C4-2B (cell line): Measurements from ENCODE around the gene C1QC.
A peak's percentile ranks its signal among the peaks of the same experiment; 100 is the strongest.

Experiments
- ZFX ChIP-seq: fragments of 450-650 bp; IDR thresholded peaks from 2 replicates; pipeline ENCODE4 v1.6.1; 2017
- TF ChIP-seq, protein P1 (sequence below): fragments of 450-650 bp; conservative IDR thresholded peaks from 2 replicates; pipeline ENCODE4 v1.5.1; 2017; ENCODE audit warnings: mild to moderate bottlenecking

DNA sequence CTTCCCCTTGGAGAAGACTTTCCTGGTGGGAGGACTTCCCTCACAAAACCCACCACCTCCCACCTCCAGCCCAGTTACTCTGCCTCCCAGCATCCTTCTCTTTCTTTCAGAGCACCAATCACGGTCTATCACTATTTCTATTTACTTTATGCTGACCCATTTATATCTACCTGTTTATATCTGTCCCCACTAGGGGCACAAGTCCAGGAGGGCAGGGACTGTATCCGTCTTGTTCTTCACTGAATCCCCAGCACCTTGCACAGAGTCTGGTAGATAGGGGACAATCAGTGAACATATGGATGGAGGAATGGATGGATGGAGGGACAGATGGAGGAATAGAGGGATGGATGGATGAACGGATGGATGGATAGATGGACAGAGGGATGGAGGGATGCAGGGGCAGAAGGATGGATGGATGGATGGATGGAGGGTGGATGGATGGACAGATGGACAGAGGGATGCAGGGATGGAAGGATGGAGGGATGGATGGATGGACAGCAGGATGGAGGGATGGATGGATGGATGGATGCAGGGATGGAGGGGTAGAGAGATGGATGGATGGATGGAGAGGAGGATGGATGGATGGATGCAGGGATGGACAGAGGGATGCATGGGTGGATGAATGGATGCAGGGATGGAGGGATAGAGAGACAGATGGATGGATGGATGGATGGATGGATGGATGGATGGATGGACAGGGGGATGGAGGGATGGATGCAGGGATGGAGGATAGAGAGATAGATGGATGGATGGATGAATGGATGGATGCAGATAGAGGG is 15.1 kb downstream of the C1QC start:
- TF ChIP-seq, protein P1, sequence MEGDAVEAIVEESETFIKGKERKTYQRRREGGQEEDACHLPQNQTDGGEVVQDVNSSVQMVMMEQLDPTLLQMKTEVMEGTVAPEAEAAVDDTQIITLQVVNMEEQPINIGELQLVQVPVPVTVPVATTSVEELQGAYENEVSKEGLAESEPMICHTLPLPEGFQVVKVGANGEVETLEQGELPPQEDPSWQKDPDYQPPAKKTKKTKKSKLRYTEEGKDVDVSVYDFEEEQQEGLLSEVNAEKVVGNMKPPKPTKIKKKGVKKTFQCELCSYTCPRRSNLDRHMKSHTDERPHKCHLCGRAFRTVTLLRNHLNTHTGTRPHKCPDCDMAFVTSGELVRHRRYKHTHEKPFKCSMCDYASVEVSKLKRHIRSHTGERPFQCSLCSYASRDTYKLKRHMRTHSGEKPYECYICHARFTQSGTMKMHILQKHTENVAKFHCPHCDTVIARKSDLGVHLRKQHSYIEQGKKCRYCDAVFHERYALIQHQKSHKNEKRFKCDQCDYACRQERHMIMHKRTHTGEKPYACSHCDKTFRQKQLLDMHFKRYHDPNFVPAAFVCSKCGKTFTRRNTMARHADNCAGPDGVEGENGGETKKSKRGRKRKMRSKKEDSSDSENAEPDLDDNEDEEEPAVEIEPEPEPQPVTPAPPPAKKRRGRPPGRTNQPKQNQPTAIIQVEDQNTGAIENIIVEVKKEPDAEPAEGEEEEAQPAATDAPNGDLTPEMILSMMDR = peak; percentile 20; the same call in 1 of the 2 replicates
- TF ChIP-seq ZFX = no peak
